HUDEP-2 (cell line): ENCODE data around the gene ABCC9.
"Not testable (repeated sequence)": the region's sequence is repeated elsewhere in the genome, so short reads cannot be mapped to it uniquely, and the experiment has no call there.

Source experiments
- DNase-seq, 76 experiments: peaks; one replicate each; lab custom pipeline; 2025; ENCODE audit not compliant: unreplicated experiment in 76 of 76; lab: John Stamatoyannopoulos, UW

ABCC9 gene

DNA sequence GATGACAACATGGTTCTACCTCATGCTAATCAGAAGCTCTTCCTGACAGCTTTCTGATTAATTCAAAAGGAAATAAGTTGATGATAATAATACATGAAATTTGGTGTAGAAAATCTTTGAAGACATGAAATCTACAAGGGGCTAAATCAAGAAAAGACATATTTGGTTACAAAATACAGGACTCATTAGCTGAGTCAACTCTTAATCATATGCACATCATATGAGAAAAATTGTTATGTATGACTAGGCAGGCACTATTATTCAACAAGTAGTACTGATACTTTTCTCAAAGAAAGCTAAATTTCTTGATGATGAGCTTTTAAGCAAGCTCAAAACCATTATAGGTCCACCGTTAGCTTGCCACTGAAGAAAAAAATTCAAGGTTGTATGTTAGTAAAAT, 7.1 kb downstream of the ABCC9 start:
- no peak for DNase-seq

DNA sequence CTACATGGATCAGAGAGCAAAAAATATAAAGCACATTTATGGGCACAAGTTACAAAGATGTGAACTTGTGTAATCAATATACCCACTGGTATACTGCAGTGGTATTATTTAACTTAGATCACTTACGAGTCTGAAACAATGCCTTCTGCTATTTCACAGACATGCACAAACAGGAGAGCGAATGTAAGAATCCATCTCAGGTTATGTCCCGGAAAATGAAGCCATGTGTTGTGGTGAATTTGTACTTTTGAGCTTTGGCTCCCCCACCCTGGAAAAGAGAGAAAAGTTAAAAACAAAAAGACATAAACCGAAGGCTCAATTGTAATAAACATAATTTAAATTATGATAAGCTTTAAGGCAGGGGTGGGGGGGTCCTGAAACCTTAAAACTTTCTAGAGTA, 7.6 kb downstream of the ABCC9 start:
- no peak for DNase-seq

GRCh38 chr12:21929972-21930371, 11.3 kb downstream of the ABCC9 start:
- DNase-seq, result not testable (repeated sequence)

DNA sequence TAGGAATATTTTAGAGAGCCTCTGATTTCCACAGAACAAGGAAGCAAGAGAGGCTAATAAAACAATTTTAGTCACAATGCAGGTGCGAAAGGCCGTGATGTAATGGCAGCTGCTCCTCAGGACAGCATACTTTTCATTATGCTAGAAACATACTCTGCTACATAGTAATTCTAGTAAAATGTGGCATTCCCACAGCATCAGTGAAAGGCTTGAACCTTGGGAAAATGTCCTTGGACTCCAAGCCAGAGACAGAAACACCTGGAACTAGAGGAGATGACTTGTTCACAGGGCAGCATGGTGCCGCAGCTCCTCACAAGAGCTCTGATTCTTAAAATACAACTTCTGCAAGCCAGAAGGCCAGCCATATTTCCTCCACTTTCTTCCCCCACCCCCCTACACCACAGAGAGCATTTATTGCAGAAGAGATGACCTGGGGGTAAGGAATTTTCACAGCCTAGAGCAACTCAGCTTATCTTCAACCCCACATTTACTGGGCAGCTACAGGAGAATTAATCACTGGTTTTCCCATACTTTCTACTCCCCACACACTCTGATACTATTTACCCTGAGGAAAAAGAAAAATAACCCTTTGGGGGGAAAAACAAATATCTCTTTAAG, 15.8 kb downstream of the ABCC9 start:
- no peak for DNase-seq

DNA sequence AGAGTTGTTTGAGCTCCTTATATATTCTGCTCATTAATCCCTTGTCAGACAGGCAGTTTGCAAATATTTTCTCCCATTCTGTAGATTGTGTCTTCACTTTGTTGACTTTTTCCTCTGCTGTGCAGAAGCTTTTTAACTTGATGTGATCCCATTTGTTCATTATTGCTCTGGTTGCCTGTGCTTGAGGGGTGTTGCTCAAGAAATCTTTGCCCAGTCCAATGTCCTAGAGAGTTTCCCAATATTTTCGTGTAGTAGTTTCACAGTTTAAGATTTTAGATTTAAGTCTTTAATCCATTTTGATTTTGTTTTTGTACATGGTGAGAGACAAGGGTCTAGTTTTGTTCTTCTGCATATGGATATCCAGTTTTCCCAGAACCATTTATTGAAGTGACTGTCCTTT, 19.8 kb downstream of the ABCC9 start:
- DNase-seq, result no peak

DNA sequence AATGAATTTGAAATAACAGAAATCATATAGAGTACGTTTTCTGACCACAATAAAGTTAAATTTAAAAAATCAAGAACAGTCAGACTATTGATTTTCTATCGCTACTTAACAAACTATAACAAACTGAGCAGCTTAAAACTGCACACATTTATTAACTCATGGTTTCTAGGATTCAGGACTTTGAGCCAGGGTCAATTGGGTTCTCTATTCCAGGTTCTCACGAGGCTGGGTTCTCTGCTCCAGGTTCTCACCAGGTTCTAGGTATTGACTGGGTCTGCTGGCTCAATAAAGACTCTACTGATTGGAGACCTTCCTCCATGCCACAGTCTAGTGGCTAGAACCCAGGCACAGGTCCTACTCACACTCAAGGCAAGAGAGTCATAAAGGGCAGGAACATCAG, 22.8 kb downstream of the ABCC9 start:
- no peak for DNase-seq

DNA sequence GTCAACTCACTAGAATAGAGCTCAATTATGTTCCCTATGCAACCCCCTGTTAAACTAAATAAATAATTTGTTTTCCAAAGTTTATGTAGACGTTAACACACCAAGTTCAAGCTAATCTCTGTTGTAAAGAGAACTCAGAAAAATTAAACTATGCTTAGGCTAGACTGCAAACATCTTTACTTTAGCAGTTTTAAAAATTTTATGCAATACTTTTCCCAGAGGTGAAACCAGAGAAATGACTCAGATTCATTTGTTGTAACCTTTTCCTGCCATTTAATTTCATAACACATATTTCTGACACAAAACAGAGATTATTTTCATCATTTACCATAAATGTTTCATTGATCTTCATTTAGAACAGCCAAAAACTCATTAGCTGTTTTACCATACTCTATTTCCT, 27.4 kb downstream of the ABCC9 start:
- DNase-seq, result no peak

- DNase-seq, result no peak
These were observed 28.9 kb downstream of the ABCC9 start for GRCh38 chr12:21912318-21912717.

GRCh38 chr12:21911832-21912231, 29.4 kb downstream of the ABCC9 start:
- no peak for DNase-seq

DNA sequence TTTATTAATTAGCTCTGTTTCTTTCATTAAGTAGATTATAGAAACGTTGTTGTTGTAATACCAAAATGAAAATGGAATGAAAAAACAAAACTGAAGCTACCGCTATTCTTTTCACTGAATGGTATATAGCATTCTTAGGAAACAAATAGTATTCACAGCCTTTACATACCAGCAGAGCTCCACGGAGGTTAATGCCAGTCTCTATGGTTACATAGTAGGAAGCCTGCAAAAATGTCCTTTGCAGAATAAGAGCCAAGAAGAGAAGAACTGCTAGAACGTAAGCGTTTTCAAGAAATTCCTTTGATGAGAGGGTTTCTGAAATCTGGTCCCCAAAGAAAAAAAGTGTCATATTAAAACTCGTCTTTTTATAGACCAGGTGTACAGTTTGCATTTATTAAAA, 30.6 kb downstream of the ABCC9 start:
- DNase-seq, result no peak

GRCh38 chr12:21907948-21908837, 33.0 kb downstream of the ABCC9 start:
- DNase-seq, result no peak

- DNase-seq, result no peak
These were observed 34.2 kb downstream of the ABCC9 start for GRCh38 chr12:21906919-21907493.

- DNase-seq, result not testable (repeated sequence)
These were observed 41.7 kb downstream of the ABCC9 start for GRCh38 chr12:21899532-21899931.

DNA sequence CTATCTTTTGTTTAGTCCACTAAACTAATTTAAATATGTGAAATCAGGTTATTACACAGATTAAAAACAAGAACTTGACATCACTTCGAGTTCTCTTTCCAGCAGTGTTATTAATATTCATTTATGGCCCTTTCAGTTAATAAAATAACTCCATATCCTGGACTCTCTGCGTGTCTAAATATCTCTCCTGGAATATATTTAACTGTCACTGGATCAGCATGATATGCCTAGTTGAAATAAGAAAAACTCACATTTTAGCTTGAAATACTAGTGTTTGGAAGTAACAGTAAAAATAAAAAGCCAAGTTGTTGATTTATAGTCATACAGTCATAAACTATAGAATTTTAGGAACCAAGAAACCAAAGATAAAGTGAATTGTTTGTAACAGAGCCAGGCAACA, 45.6 kb downstream of the ABCC9 start:
- no peak for DNase-seq

DNA sequence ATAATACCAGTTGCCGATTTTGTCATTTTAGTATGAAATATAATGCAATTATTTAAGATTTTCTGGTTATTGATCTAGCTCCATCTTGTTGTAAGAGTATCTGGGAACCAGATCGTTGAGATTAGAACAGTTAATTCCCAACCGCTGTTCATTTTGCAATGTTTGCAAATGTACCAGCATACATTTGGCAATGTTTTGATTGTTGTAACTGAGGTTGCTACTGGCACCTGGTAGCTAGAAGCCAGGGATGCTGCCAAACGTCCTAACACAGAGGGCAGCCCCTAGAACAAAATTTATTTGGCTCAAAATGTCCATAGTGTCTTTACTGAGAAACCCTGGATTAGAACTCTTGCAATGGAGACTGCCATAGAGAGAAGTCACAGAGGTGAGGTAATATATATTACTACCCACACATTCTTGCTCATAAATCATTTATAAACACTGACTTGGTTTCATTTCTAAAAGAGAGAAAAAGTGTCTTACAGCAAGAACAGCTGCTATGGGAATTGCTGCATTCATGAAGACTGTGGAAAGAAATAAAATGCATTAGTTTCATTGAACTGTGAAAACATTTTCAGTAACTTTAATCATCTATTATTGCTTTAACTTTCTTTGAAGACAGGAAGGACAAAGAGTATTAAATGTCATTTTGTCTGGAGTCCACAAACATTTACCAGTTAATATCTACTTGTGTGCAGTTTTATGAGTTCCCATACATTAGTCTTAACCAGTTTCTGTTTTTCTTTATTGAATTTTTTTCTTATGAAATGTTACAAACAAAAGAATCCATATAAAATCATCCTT, 46.2 kb downstream of the ABCC9 start:
- DNase-seq, result no peak

DNA sequence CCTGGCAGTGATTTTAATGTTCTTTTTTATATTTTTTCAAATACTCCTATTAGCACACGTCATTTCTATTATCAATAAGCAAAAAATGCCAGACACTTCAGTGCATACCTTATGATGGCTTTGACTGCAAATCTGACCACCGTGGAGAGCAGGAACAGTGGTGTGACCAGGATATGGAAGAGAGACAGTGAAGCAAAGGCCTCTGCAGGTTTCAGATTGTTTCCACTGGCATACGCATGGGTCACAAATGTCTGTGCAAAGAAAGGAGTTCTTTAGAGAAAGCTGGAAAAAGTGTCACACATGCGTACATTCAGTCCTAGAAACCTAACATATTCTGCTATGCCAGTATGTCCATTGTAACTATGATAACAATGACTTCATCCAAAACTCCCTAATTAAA, 47.3 kb downstream of the ABCC9 start:
- no peak for DNase-seq

DNA sequence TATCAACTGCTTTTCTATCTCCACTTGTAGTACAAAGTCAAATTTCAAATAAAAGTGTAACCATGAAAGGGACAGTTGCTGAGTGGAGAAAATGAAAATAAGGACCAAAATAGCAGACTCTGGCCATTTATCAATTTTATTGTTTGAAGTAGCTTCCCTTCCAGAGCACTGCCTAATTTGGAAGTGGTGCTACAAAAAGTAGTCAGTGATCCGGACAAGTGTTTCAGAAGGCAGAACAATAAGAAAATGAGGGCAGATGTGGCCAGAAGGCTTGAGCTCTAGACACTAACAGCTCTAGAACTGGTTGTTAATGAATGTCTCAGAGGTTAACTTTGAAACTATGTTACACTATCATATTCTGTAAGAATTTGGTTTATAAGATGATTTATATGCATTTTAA, 48.9 kb downstream of the ABCC9 start:
- DNase-seq, result no peak

- DNase-seq, result no peak
These were observed 49.4 kb downstream of the ABCC9 start for GRCh38 chr12:21891751-21892217.

- DNase-seq, result no peak
These were observed 52.9 kb downstream of the ABCC9 start for GRCh38 chr12:21888276-21888863.

- DNase-seq, result no peak
These were observed 56.3 kb downstream of the ABCC9 start for GRCh38 chr12:21884936-21885335.

DNA sequence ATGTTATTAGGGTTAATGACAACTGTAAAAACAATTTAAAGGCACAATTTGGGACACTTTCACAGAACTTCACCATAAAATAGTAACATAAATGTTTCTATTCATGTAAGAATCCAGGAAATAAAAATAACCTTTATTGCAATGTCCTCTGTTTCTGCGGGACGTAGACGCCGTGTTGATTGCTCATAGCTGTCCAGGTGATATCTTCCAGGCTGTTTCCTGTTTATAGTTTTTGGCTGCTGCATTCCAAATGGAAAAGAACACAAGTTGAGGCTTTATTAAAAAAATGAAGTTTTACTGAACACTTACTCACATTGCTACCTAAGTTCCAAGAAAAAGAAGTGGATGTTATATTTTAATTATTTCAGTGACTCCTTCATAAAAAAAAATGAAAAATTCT, 58.6 kb downstream of the ABCC9 start:
- DNase-seq, result no peak
